Caco-2 (cell line): ENCODE measurements around the gene PCBD1. TPM values are rescaled to one million over a fixed set of nuclear protein-coding genes. Genes with fewer than 3 reads are reported as not detected.
"Not testable (repeated sequence)": the region's sequence is repeated elsewhere in the genome, so short reads cannot be mapped to it uniquely, and the experiment has no call there.

Source experiments
- BruUV-seq: library from RNA; stranded (reverse); fragments of 400-500 nt; replicated peaks from 2 replicates; lab custom pipeline; 2021; lab: Mats Ljungman, UMichigan
- CTCF ChIA-PET: fragments of 300-600 bp; sonication (Branson Sonifier 250); formaldehyde crosslinking; loops from one replicate; lab custom pipeline; 2022; ENCODE audit warnings: antibody characterized with exemption; lab: Charles Lee
- POLR2A ChIA-PET: fragments of 300-600 bp; sonication (Branson Sonifier 250); formaldehyde crosslinking; loops from one replicate; lab custom pipeline; 2022; ENCODE audit warnings: antibody characterized with exemption; lab: Charles Lee
- DNase-seq, 2 experiments: peaks; one replicate each; pipeline versions ENCODE4 v3.0.0 to v3.0.0-alpha.2; 2020 to 2022
- H3K27me3 ChIP-seq: replicated peaks from 2 replicates; pipeline ENCODE4 v1.6.0; 2011; ENCODE audit warnings: low read length; ENCODE audit not compliant: control insufficient read depth, insufficient read depth
- H3K36me3 ChIP-seq: 2 replicates; pipeline ENCODE4 v1.5.1; 2011; ENCODE audit warnings: low read length; ENCODE audit not compliant: control insufficient read depth, insufficient read depth
- H3K4me1 ChIP-seq: fragments of 250-450 bp; sonication (Bioruptor Pico); 2 replicates; pipeline ENCODE4 v1.5.1; 2020; ENCODE audit warnings: mild to moderate bottlenecking
- H3K4me3 ChIP-seq: 2 replicates; pipeline ENCODE4 v1.5.1; 2011; ENCODE audit warnings: low read depth, mild to moderate bottlenecking, control low read depth, low read length
- H3K9me3 ChIP-seq: fragments of 250-450 bp; sonication (Bioruptor Pico); 2 replicates; pipeline ENCODE4 v1.5.1; 2020; ENCODE audit warnings: mild to moderate bottlenecking, moderate library complexity
- H3K27ac Mint-ChIP-seq: one replicate; pipeline ENCODE4 v1.8.0; 2022; ENCODE audit warnings: mixed read lengths; ENCODE audit not compliant: unreplicated experiment
- H3K27me3 Mint-ChIP-seq: one replicate; pipeline ENCODE4 v1.8.0; 2022; ENCODE audit warnings: mixed read lengths; ENCODE audit not compliant: insufficient read depth, unreplicated experiment
- H3K36me3 Mint-ChIP-seq: one replicate; pipeline ENCODE4 v1.8.0; 2022; ENCODE audit warnings: mild to moderate bottlenecking, mixed read lengths; ENCODE audit not compliant: insufficient read depth, unreplicated experiment
- H3K4me1 Mint-ChIP-seq: one replicate; pipeline ENCODE4 v1.8.0; 2022; ENCODE audit warnings: low read depth, mixed read lengths; ENCODE audit not compliant: unreplicated experiment
- H3K4me3 Mint-ChIP-seq: one replicate; pipeline ENCODE4 v1.8.0; 2022; ENCODE audit warnings: mild to moderate bottlenecking, moderate library complexity, mixed read lengths; ENCODE audit not compliant: unreplicated experiment
- H3K9me3 Mint-ChIP-seq: one replicate; pipeline ENCODE4 v1.8.0; 2022; ENCODE audit warnings: mixed read lengths; ENCODE audit not compliant: unreplicated experiment
- CTCF ChIP-seq, 2 experiments: fragments of 200-600 bp in 1 of 2; IDR thresholded peaks; 1 replicate in 1 of 2; 2 replicates in 1 of 2; pipeline versions ENCODE4 v1.5.1 to v1.8.0; 2011 to 2022; ENCODE audit warnings: antibody characterized with exemption in 1 of 2, control low read depth in 1 of 2, inconsistent platforms in 1 of 2, low read depth in 1 of 2, low read length in 1 of 2, mild to moderate bottlenecking in 1 of 2, moderate library complexity in 1 of 2; ENCODE audit not compliant: insufficient read depth in 1 of 2, severe bottlenecking in 1 of 2, unreplicated experiment in 1 of 2
- intact Hi-C: fragments of 100-400 bp; cut with micrococcal nuclease; formaldehyde crosslinking; loops from one replicate; pipeline ENCODE4 v1.10.0; 2022; ENCODE audit not compliant: unreplicated experiment
- total RNA-seq: library from RNA; stranded (reverse); gene quantifications from 2 replicates; pipeline ENCODE4 v1.2.3, GENCODE V29; 2022

PCBD1 gene
- total RNA-seq, 1 experiment from 2014 or later: 252 TPM

GRCh38 chr10:70921285-70921684, 32.9 kb upstream of the PCBD1 start:
- Mint-ChIP-seq H3K9me3 (no peaks in the 10 kb centered on the region), H3K4me1 (no peaks in the 10 kb centered on the region), H3K27ac (no peak overlapping the region), H3K27me3 (peaks cover 18% of the 10 kb centered on the region), H3K4me3 (no peak overlapping the region), H3K36me3 (no peaks in the 10 kb centered on the region)
- peaks cover 4% of the 10 kb centered on the region; the same call in 1 of the 2 replicates for H3K27me3 ChIP-seq
- POLR2A ChIA-PET: interaction anchor here (0.7 kb wide), 1 partner anchor 309 kb away, joined by 11 read pairs; no protein-coding TSS in a partner anchor
- H3K36me3 ChIP-seq: no peaks in the 10 kb centered on the region
- DNase-seq: no peak
- TF ChIP-seq CTCF (IDR thresholded peaks at IDR 0.05; ENCODE audit: insufficient read depth in 1 of 2, low read depth in 1 of 2, low read length in 1 of 2, severe bottlenecking in 1 of 2, unreplicated experiment in 1 of 2): no peak
- no peaks in the 10 kb centered on the region for H3K9me3 ChIP-seq
- CTCF ChIA-PET: interaction anchor here (0.6 to 0.8 kb wide), 3 partner anchors 18 to 63 kb away, joined by 4 to 6 read pairs (median 5); no protein-coding TSS in a partner anchor
- intact Hi-C loops: no loop called here
- H3K4me1 ChIP-seq: no peaks in the 10 kb centered on the region
- BruUV-seq: no TSS peak
- no peak overlapping the region for H3K4me3 ChIP-seq

- Histone ChIP-seq H3K4me1 (no peaks in the 10 kb centered on the region), H3K36me3 (no peaks in the 10 kb centered on the region), H3K4me3 (no peak overlapping the region), H3K9me3 (no peaks in the 10 kb centered on the region), H3K27me3 (peaks cover 4% of the 10 kb centered on the region; the same call in 1 of the 2 replicates)
- Mint-ChIP-seq H3K4me1 (no peaks in the 10 kb centered on the region), H3K27me3 (peaks cover 21% of the 10 kb centered on the region), H3K9me3 (no peaks in the 10 kb centered on the region), H3K27ac (no peak overlapping the region), H3K4me3 (no peak overlapping the region), H3K36me3 (no peaks in the 10 kb centered on the region)
- no peak for DNase-seq
- ChIA-PET CTCF (no interaction called here), POLR2A (no interaction called here)
- TF ChIP-seq CTCF (IDR thresholded peaks at IDR 0.05; ENCODE audit: insufficient read depth in 1 of 2, low read depth in 1 of 2, low read length in 1 of 2, severe bottlenecking in 1 of 2, unreplicated experiment in 1 of 2): no peak
- intact Hi-C loops: no loop called here
- BruUV-seq: no TSS peak
Measured at GRCh38 chr10:70920519-70920918, 32.2 kb upstream of the PCBD1 start.

GRCh38 chr10:70919906-70920305, 31.5 kb upstream of the PCBD1 start:
- intact Hi-C loops, H3K36me3 ChIP-seq, POLR2A ChIA-PET, H3K27me3 ChIP-seq, H3K4me1 Mint-ChIP-seq, H3K9me3 Mint-ChIP-seq, H3K36me3 Mint-ChIP-seq, H3K4me3 ChIP-seq, H3K4me1 ChIP-seq, H3K9me3 ChIP-seq, CTCF ChIA-PET, DNase-seq, H3K27ac Mint-ChIP-seq, H3K4me3 Mint-ChIP-seq, BruUV-seq: not testable (repeated sequence)
- H3K27me3 Mint-ChIP-seq: peaks cover 21% of the 10 kb centered on the region
